H9 (cell line): ENCODE results near the gene WDR59. TPM values are rescaled to one million over a fixed set of nuclear protein-coding genes. Genes with fewer than 3 reads are reported as not detected.

ENCODE experiments used
- DNase-seq: peaks from one replicate; pipeline ENCODE4 v3.0.0-alpha.2; 2017
- H2AFZ ChIP-seq: one replicate; pipeline ENCODE4 v1.6.1; 2013; ENCODE audit warnings: mild to moderate bottlenecking, low read length, control low read depth, moderate library complexity
- H2AK5ac ChIP-seq: 2 replicates; pipeline ENCODE4 v1.6.1; 2013; ENCODE audit warnings: low read length, control low read depth, mixed read lengths; ENCODE audit not compliant: insufficient read length
- H2BK120ac ChIP-seq: one replicate; pipeline ENCODE4 v1.6.1; 2013; ENCODE audit warnings: low read depth, mild to moderate bottlenecking, low read length, control low read depth, inconsistent platforms; ENCODE audit not compliant: poor library complexity, severe bottlenecking
- H2BK12ac ChIP-seq: 2 replicates; pipeline ENCODE4 v1.6.1; 2013; ENCODE audit warnings: low read length, control low read depth, mixed read lengths, low read depth; ENCODE audit not compliant: insufficient read length
- H2BK15ac ChIP-seq: 2 replicates; pipeline ENCODE4 v1.6.1; 2013; ENCODE audit warnings: low read depth, low read length, control low read depth
- H2BK20ac ChIP-seq: one replicate; pipeline ENCODE4 v1.6.1; 2013; ENCODE audit warnings: low read depth, mild to moderate bottlenecking, low read length, control low read depth, inconsistent platforms; ENCODE audit not compliant: poor library complexity, severe bottlenecking
- H2BK5ac ChIP-seq: 2 replicates; pipeline ENCODE4 v1.6.1; 2013; ENCODE audit warnings: low read length, control low read depth, mixed read lengths; ENCODE audit not compliant: insufficient read length
- H3K14ac ChIP-seq: 2 replicates; pipeline ENCODE4 v1.6.1; 2013; ENCODE audit warnings: low read length, control low read depth; ENCODE audit not compliant: insufficient read depth
- H3K18ac ChIP-seq: 2 replicates; pipeline ENCODE4 v1.6.1; 2013; ENCODE audit warnings: low read depth, mild to moderate bottlenecking, mixed read lengths, low read length, control low read depth; ENCODE audit not compliant: insufficient read length
- H3K23ac ChIP-seq: 2 replicates; pipeline ENCODE4 v1.6.1; 2013; ENCODE audit warnings: low read length, control low read depth, mixed read lengths, low read depth; ENCODE audit not compliant: insufficient read length
- H3K23me2 ChIP-seq: 2 replicates; pipeline ENCODE4 v1.6.1; 2013; ENCODE audit warnings: low read depth, mild to moderate bottlenecking, mixed read lengths, low read length, control low read depth; ENCODE audit not compliant: insufficient read length, poor library complexity, severe bottlenecking
- H3K27ac ChIP-seq: 2 replicates; pipeline ENCODE4 v1.5.1; 2013; ENCODE audit warnings: low read length, control low read depth, mixed read lengths, low read depth; ENCODE audit not compliant: insufficient read length
- H3K27me3 ChIP-seq: 2 replicates; pipeline ENCODE4 v1.6.1; 2013; ENCODE audit warnings: low read length, control low read depth, inconsistent platforms; ENCODE audit not compliant: insufficient read depth
- H3K4ac ChIP-seq: 2 replicates; pipeline ENCODE4 v1.6.1; 2013; ENCODE audit warnings: low read depth, mild to moderate bottlenecking, control low read depth, inconsistent platforms, low read length, moderate library complexity
- H3K4me1 ChIP-seq: 2 replicates; pipeline ENCODE4 v1.6.1; 2013; ENCODE audit warnings: low read length, control low read depth, inconsistent platforms; ENCODE audit not compliant: insufficient read depth
- H3K4me2 ChIP-seq: 2 replicates; pipeline ENCODE4 v1.6.1; 2013; ENCODE audit warnings: low read length, control low read depth, mixed read lengths; ENCODE audit not compliant: insufficient read length, insufficient read depth
- H3K56ac ChIP-seq: 2 replicates; pipeline ENCODE4 v1.6.1; 2013; ENCODE audit warnings: low read depth, mild to moderate bottlenecking, mixed read lengths, low read length, control low read depth; ENCODE audit not compliant: insufficient read length
- H3K79me1 ChIP-seq: 2 replicates; pipeline ENCODE4 v1.6.1; 2013; ENCODE audit warnings: low read depth, mild to moderate bottlenecking, moderate library complexity, low read length, control low read depth, inconsistent platforms; ENCODE audit not compliant: insufficient read depth, poor library complexity, severe bottlenecking
- H3K79me2 ChIP-seq: 2 replicates; pipeline ENCODE4 v1.6.1; 2013; ENCODE audit warnings: low read length, control low read depth, inconsistent platforms; ENCODE audit not compliant: insufficient read depth
- H3K9ac ChIP-seq: 2 replicates; pipeline ENCODE4 v1.6.1; 2013; ENCODE audit warnings: low read length, control low read depth, mixed read lengths; ENCODE audit not compliant: insufficient read length; ENCODE audit errors: extremely low read depth
- H3K9me3 ChIP-seq: one replicate; pipeline ENCODE4 v1.6.1; 2013; ENCODE audit warnings: low read depth, low read length, inconsistent platforms; ENCODE audit not compliant: control insufficient read depth
- H3T11ph ChIP-seq: one replicate; pipeline ENCODE4 v1.6.1; 2013; ENCODE audit warnings: mild to moderate bottlenecking, low read length, control low read depth, inconsistent platforms
- H4K20me1 ChIP-seq: one replicate; pipeline ENCODE4 v1.6.1; 2013; ENCODE audit not compliant: control insufficient read depth, insufficient read length, insufficient read depth
- H4K5ac ChIP-seq: 2 replicates; pipeline ENCODE4 v1.6.1; 2013; ENCODE audit warnings: low read depth, mild to moderate bottlenecking, mixed read lengths, low read length, control low read depth; ENCODE audit not compliant: insufficient read length
- H4K8ac ChIP-seq: replicated peaks from 2 replicates; pipeline ENCODE4 v1.6.1; 2013; ENCODE audit warnings: low read length, control low read depth, mixed read lengths, low read depth; ENCODE audit not compliant: insufficient read length
- H4K91ac ChIP-seq: 2 replicates; pipeline ENCODE4 v1.6.1; 2013; ENCODE audit warnings: low read depth, mild to moderate bottlenecking, moderate library complexity, mixed read lengths, low read length, control low read depth; ENCODE audit not compliant: insufficient read length
- H3K27ac Mint-ChIP-seq, 3 experiments: 2 replicates in 2 of 3; 3 replicates in 1 of 3; pipeline ENCODE4 v1.8.0; 2020 to 2021; ENCODE audit warnings: mixed read lengths in 3 of 3, mild to moderate bottlenecking in 1 of 3, moderate library complexity in 1 of 3
- H3K27me3 Mint-ChIP-seq: 2 replicates; pipeline ENCODE4 v1.8.0; 2021; ENCODE audit warnings: low read depth, mild to moderate bottlenecking, moderate library complexity, mixed read lengths
- H3K36me3 Mint-ChIP-seq, 3 experiments: 2 replicates in 2 of 3; 3 replicates in 1 of 3; pipeline ENCODE4 v1.8.0; 2020 to 2021; ENCODE audit warnings: low read depth in 3 of 3, mixed read lengths in 3 of 3; ENCODE audit not compliant: insufficient read depth in 1 of 3
- H3K4me1 Mint-ChIP-seq, 2 experiments: 2 replicates each; pipeline ENCODE4 v1.8.0; 2020; ENCODE audit warnings: mixed read lengths in 2 of 2
- H3K4me3 Mint-ChIP-seq, 2 experiments: 2 replicates in 1 of 2; 3 replicates in 1 of 2; pipeline ENCODE4 v1.8.0; 2020 to 2021; ENCODE audit warnings: mild to moderate bottlenecking in 2 of 2, mixed read lengths in 2 of 2, moderate library complexity in 1 of 2
- H3K9me3 Mint-ChIP-seq, 2 experiments: 2 replicates in 1 of 2; 3 replicates in 1 of 2; pipeline ENCODE4 v1.8.0; 2020; ENCODE audit warnings: mild to moderate bottlenecking in 2 of 2, mixed read lengths in 2 of 2, moderate library complexity in 1 of 2
- WGBS: extraction: QIAGEN DNeasy Blood & Tissue Kit; methylation state at CpG from one replicate; pipeline ENCODE4 v1.1.7; 2013; ENCODE audit warnings: missing lambda C conversion rate, low lambda C conversion rate, mixed read lengths; ENCODE audit not compliant: insufficient read length; ENCODE audit errors: extremely low coverage; 5-methylcytosine and 5-hydroxymethylcytosine counted together
- total RNA-seq: library from RNA; stranded (reverse); gene quantifications from 2 replicates; pipeline ENCODE4 v1.2.1, GENCODE V29; 2021
- TF ChIP-seq, protein P1 (sequence below): fragments of 200-600 bp; sonication (generic); conservative IDR thresholded peaks from 3 replicates; pipeline ENCODE4 v1.8.0; 2021; ENCODE audit warnings: antibody characterized with exemption, mild to moderate bottlenecking

The WDR59 gene
- total RNA-seq, 1 experiment from 2014 or later = 97.5 TPM

GRCh38 chr16:74975591-74975990 lies 9.3 kb downstream of the WDR59 start:
- Histone ChIP-seq H3K9ac (no peak overlapping the region), H2AFZ (no peak overlapping the region), H3K18ac (no peak overlapping the region), H4K8ac (no peak overlapping the region), H3K14ac (no peak overlapping the region), H2BK20ac (no peak overlapping the region), H3K79me2 (no peaks in the 10 kb centered on the region), H3K79me1 (peaks cover 3% of the 10 kb centered on the region), H2BK15ac (no peak overlapping the region), H3K23me2 (no peaks in the 10 kb centered on the region), H3K4me1 (no peaks in the 10 kb centered on the region), H3K4ac (no peak overlapping the region), H2BK5ac (no peak overlapping the region), H2AK5ac (no peak overlapping the region), H4K5ac (no peak overlapping the region), H3K27me3 (no peaks in the 10 kb centered on the region), H3K56ac (no peak overlapping the region), H3K23ac (no peak overlapping the region), H4K20me1 (no peaks in the 10 kb centered on the region), H3K4me2 (no peak overlapping the region), H4K91ac (no peak overlapping the region), H2BK12ac (no peak overlapping the region), H3K9me3 (no peaks in the 10 kb centered on the region), H3K27ac (no peak overlapping the region), H3T11ph (no peak overlapping the region), H2BK120ac (no peak overlapping the region)
- Mint-ChIP-seq H3K9me3 (no peaks in the 10 kb centered on the region), H3K36me3 (peaks cover 19 to 23% (median 22%) of the 10 kb centered on the region in 3 experiments), H3K4me3 (no peak overlapping the region), H3K4me1 (no peaks in the 10 kb centered on the region; a peak in 1 of 4 replicates), H3K27ac (no peak overlapping the region), H3K27me3 (no peaks in the 10 kb centered on the region)
- TF ChIP-seq, protein P1, sequence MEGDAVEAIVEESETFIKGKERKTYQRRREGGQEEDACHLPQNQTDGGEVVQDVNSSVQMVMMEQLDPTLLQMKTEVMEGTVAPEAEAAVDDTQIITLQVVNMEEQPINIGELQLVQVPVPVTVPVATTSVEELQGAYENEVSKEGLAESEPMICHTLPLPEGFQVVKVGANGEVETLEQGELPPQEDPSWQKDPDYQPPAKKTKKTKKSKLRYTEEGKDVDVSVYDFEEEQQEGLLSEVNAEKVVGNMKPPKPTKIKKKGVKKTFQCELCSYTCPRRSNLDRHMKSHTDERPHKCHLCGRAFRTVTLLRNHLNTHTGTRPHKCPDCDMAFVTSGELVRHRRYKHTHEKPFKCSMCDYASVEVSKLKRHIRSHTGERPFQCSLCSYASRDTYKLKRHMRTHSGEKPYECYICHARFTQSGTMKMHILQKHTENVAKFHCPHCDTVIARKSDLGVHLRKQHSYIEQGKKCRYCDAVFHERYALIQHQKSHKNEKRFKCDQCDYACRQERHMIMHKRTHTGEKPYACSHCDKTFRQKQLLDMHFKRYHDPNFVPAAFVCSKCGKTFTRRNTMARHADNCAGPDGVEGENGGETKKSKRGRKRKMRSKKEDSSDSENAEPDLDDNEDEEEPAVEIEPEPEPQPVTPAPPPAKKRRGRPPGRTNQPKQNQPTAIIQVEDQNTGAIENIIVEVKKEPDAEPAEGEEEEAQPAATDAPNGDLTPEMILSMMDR = no peak
- DNase-seq = no peak
- WGBS = no CpG with 5 or more reads among the region's 5 CpGs
